22Rv1 (cell line): Measurements from ENCODE around the gene ZNF862.

Experiments
- CTCF ChIP-seq: fragments of 450-650 bp; IDR thresholded peaks from 2 replicates; pipeline ENCODE4 v1.5.1; 2017; ENCODE audit warnings: mild to moderate bottlenecking
- ZFX ChIP-seq: fragments of 450-650 bp; IDR thresholded peaks from 2 replicates; pipeline ENCODE4 v1.6.1; 2017; ENCODE audit warnings: antibody characterized with exemption, borderline replicate concordance

- TF ChIP-seq CTCF (no peak), ZFX (no peak)
These were observed 28.1 kb downstream of the ZNF862 start for GRCh38 chr7:149866139-149866778.
